Measurements from ENCODE around the gene TIMM17A. TPM values are rescaled to one million over a fixed set of nuclear protein-coding genes. Genes with fewer than 3 reads are reported as not detected.

Gene TIMM17A
- 10 to 100 TPM; 18.8 to 24.8 (median 21.3) TPM for total RNA-seq

DNA sequence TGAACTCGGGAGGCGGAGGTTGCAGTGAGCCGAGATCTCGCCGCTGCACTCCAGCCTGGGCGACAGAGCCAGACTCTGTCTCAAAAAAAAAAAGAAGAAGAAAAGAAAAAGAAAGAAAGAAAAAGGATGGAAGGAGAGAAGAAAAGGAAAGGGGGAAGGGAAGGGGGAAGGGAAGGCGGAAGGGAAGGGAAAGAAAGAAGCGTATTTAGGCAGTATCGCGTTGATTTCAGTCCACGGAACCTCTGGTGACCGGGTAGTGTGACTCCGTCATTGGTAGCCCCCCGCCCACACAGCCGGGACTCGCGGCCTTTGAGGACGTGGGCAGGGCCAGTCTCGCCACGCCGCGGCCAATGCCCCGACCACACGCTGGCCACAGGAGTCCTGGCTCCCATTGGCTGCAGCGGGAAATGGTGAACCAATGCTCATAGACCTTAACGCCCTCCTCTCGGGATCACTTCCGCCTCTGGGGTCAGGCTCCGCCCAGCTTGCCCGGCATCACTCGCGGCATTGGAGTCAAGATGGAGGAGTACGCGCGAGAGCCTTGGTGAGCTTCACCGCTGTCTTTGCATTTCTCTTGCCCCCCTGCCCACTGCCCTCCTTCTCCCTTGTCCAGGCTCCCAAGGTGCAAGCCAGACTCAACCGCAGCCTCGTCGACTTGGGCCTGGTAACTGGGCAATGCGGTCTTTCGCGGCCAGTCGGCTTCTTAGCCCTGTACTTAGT is at the start of gene TIMM17A:
TSS of gene TIMM17A (plus strand) at position 495 of the 720 bp plus-strand sequence. CDS start at position 519, 24 bp downstream.
- peaks cover 22% of the 10 kb centered on the region for H3K4me1 ChIP-seq
- TF ChIP-seq POLR2AphosphoS5 (IDR thresholded peaks at IDR 0.05) (peak; percentile 43 to 75 (median 74)), EP300 (IDR thresholded peaks at IDR 0.05) (no peak), POLR2A (IDR thresholded peaks at IDR 0.05) (peak; percentile 11 to 90)
- TF ChIP-seq, protein P1, sequence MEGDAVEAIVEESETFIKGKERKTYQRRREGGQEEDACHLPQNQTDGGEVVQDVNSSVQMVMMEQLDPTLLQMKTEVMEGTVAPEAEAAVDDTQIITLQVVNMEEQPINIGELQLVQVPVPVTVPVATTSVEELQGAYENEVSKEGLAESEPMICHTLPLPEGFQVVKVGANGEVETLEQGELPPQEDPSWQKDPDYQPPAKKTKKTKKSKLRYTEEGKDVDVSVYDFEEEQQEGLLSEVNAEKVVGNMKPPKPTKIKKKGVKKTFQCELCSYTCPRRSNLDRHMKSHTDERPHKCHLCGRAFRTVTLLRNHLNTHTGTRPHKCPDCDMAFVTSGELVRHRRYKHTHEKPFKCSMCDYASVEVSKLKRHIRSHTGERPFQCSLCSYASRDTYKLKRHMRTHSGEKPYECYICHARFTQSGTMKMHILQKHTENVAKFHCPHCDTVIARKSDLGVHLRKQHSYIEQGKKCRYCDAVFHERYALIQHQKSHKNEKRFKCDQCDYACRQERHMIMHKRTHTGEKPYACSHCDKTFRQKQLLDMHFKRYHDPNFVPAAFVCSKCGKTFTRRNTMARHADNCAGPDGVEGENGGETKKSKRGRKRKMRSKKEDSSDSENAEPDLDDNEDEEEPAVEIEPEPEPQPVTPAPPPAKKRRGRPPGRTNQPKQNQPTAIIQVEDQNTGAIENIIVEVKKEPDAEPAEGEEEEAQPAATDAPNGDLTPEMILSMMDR (IDR thresholded peaks at IDR 0.05) = no peak
- H3K4me3 ChIP-seq = peak within 1 kb of the TSS; percentile 95
- DNase-seq (ENCODE audit: low spot score in 2 of 2) = peak; percentile 98
- no peaks in the 10 kb centered on the region for H3K27me3 ChIP-seq
- WGBS = under 1% methylated on average over 31 of the region's 43 CpGs
- no peaks in the 10 kb centered on the region for H3K9me3 ChIP-seq
- H3K36me3 ChIP-seq = peaks cover 27% of the 10 kb centered on the region
- H3K27ac ChIP-seq = peak within 1 kb of the TSS; percentile 88

DNA sequence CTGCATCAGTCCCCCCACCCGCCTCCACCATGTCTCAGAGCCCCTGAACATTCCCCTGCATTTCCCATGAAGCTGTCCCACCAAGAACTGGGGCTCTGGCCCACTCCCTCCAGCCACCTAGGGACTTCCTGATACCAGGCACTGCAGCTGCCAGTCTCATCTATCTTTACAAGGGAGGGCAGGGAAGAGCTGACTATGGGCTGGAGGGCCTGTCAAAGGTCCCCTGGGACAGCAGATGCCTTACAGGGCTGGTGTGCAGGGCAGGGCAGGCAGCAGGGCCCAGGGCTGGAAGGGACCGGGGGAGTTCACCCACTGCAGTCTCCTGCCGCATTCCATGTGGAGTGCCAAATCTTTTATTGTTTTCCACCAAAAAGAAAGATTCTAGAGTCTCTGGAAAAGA is 49.0 kb upstream of the TIMM17A start:
- TF ChIP-seq EP300 (IDR thresholded peaks at IDR 0.05) (no peak), POLR2A (IDR thresholded peaks at IDR 0.05) (no peak), POLR2AphosphoS5 (IDR thresholded peaks at IDR 0.05) (no peak)
- TF ChIP-seq, protein P1 (IDR thresholded peaks at IDR 0.05) = no peak
- Histone ChIP-seq H3K4me3 (no peak overlapping the region), H3K9me3 (no peaks in the 10 kb centered on the region), H3K27ac (peak overlapping the region; percentile 48), H3K4me1 (peaks cover 28% of the 10 kb centered on the region), H3K27me3 (no peaks in the 10 kb centered on the region), H3K36me3 (no peaks in the 10 kb centered on the region)
- DNase-seq (ENCODE audit: low spot score in 2 of 2) = no peak
- 73% methylated on average over 3 of the region's 3 CpGs for WGBS

DNA sequence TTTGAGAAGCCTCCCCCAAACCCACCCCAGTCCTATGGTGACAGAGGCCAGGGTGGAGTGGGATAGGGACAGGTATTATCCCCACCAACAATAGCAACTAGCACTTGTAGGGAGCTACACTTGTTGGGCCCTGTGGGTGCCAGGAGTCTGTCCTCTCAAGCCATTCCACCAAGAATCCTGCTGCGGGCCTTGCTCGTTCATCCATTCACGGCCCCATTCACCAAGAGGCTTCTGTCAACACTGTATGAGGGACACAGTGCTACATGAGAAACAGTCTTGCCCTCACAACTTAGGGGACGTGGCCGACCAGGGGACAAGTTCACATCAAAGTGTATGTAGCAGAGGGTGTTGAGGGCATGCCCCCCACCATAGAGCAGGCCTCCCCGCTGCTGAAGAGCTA is 47.7 kb upstream of the TIMM17A start:
- Histone ChIP-seq H3K27me3 (no peaks in the 10 kb centered on the region), H3K4me1 (peaks cover 27% of the 10 kb centered on the region), H3K9me3 (no peaks in the 10 kb centered on the region), H3K27ac (no peak overlapping the region), H3K36me3 (no peaks in the 10 kb centered on the region), H3K4me3 (no peak overlapping the region)
- TF ChIP-seq, protein P1 (IDR thresholded peaks at IDR 0.05) = no peak
- TF ChIP-seq POLR2AphosphoS5 (IDR thresholded peaks at IDR 0.05) (no peak), EP300 (IDR thresholded peaks at IDR 0.05) (no peak), POLR2A (IDR thresholded peaks at IDR 0.05) (no peak)
- no peak for DNase-seq (ENCODE audit: low spot score in 2 of 2)
- 100% methylated on average over 4 of the region's 6 CpGs for WGBS

DNA sequence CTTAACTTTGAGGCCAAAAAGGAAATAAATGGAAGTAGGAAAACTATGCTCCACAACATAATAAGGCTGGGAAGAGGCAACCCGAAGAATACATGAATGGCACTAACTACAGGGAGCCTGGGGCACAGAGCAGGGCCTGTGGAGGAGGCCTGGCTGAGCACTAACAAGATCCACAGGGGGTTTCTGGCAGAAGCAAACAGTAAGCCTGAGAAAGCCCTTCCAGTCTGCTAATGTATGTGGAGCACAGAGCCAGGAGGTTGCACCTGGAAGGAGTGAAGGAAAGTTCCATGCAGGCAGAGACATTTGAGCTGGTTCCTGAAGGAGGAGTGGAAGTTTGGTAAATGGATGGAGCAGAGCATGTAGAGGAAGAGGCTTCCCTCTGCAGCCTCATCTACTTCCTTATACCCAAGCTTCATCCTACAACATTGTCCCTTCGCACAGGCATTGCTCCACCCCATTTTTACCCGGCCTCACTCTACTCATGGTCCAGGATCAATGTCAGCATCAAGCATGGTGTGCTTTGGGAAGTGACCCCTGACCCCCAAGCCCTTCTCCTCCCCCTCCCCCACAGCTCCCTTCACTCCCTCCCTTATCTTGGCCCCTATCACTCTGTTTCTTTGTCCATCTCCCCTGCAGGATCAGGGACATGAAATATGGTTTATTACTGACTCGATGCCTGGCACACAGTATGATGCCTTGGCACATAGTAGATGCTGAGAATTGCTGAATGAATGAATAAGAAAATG is 43.3 kb upstream of the TIMM17A start:
- TF ChIP-seq, protein P1 (IDR thresholded peaks at IDR 0.05) = no peak
- TF ChIP-seq POLR2A (IDR thresholded peaks at IDR 0.05) (no peak), EP300 (IDR thresholded peaks at IDR 0.05) (no peak), POLR2AphosphoS5 (IDR thresholded peaks at IDR 0.05) (no peak)
- H3K27ac ChIP-seq = no peak overlapping the region
- 79% methylated on average over 4 of the region's 4 CpGs for WGBS
- DNase-seq (ENCODE audit: low spot score in 2 of 2) = no peak
- H3K36me3 ChIP-seq = no peaks in the 10 kb centered on the region
- H3K9me3 ChIP-seq = no peaks in the 10 kb centered on the region
- H3K4me1 ChIP-seq = peaks cover 10% of the 10 kb centered on the region
- H3K4me3 ChIP-seq = no peak overlapping the region
- H3K27me3 ChIP-seq = no peaks in the 10 kb centered on the region

DNA sequence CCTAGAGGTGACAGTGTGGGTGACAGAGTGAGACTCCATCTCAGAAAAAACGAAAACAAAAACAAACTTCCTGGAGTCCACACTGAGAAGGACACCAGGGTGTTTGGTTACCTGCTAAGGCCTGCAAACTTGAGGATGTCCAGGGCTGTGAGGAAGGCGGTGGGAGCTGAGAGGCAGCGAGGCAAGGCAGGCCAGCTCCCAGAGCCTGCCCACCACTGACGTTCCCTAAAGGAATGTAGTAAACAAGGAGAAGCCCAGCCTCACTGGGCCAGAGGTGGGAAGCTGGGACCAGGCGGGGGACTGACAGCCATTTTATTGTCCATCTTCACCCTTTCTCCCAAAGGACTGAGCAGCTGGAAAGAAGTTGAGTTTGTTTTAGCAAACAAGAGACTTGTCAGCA is 42.5 kb upstream of the TIMM17A start:
- Histone ChIP-seq H3K36me3 (no peaks in the 10 kb centered on the region), H3K9me3 (no peaks in the 10 kb centered on the region), H3K4me1 (peaks cover 17% of the 10 kb centered on the region), H3K27me3 (no peaks in the 10 kb centered on the region), H3K27ac (no peak overlapping the region), H3K4me3 (no peak overlapping the region)
- TF ChIP-seq, protein P1 (IDR thresholded peaks at IDR 0.05) = no peak
- TF ChIP-seq POLR2A (IDR thresholded peaks at IDR 0.05) = no peak
- TF ChIP-seq EP300 (IDR thresholded peaks at IDR 0.05) = no peak
- no peak for TF ChIP-seq POLR2AphosphoS5 (IDR thresholded peaks at IDR 0.05)
- 69% methylated on average over 5 of the region's 5 CpGs for WGBS
- DNase-seq (ENCODE audit: low spot score in 2 of 2) = no peak

Measured in suprapubic skin (tissue), 4 donors.